ENCODE results near the gene HNRNPLL.
"Not testable (repeated sequence)": the region's sequence is repeated elsewhere in the genome, so short reads cannot be mapped to it uniquely, and the experiment has no call there.

HNRNPLL gene

DNA sequence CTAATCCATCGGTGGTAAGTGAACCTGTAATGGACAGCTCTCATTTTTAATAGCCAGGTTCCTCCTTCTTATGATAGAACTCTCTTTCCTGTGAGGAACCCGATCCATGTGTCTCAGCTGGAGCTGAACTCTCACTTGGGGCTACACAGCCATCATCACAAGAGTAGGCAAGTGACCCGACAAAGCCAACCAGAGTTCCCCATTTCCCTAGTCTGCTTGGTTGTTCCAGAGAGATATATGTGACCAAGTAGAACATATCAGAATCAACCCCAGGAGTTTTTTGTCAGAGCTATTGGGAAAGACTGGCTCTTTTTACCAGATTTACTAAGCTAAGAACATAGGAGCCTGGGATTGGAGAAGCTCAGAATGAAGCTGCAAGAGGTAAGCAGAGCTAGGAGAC lies 14.6 kb upstream of the HNRNPLL start:
- DNase-seq: no peak

DNA sequence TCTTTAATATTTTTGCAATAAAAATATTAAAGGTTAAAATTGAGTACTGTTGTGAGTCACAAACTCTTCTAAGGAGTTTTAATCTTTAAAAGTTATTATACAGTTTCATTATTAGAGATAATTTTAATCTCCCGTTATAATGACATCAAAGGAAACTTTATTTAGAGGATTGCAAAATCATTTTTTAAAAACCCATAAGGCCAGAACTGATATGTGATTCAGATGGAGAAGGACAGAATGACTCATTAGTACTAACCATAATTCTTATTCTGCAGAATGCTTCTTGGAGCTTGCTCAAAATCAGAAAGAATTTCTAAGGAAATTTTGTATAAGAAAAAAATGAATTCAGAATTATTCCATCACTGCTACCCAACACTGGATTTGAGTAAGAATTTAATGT lies 12.5 kb upstream of the HNRNPLL start:
- DNase-seq: no peak

DNA sequence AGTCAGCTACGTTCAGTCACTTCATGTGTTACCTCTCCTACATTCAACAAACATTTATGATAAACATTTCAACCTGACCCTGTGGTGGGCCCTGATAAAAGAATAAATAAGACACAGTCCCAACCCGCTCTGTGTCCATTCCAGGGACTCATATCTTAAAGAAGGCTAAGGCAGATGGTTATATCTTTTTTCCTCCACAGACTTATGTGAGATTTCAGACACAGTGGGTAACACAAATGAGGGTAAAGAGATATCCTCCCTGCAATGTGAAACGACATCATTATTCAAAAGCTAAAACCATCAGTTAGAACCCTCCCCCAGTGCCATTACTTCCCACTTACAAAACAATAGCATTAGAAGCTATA lies 11.1 kb upstream of the HNRNPLL start:
- DNase-seq: no peak

DNA sequence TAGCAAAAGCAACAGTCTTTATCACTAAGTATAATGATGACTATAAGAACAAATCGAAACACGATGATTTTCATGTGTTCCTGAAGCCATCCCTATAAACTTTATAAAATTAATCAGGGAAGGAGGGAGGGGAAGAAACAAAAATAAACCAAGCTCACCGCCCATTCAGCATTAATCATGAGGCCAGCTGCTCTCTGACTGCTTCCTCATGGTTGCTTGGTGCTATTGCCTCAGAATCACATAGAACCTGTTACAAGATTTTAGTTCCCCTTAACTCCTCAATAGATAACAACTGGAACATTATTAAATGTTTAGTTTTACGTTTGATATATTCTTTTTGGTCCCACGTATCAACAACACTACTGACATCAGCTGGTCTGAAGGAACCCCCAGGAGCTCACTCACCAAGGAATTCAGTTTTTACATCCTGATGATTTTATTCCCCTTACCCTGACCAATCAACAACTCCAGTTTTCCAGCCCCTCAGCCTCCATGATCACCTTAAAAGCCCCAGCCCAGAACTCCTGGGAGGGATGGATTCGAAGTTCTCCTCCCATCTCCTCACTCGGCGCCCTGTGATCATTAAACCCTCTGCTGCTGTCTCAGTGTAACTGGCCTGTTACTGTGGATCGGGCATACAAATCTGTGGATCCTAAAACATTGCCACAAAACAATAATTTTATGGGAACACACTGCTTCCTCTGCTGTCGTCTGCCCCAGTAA lies 10.6 kb upstream of the HNRNPLL start:
- no peak for DNase-seq

DNA sequence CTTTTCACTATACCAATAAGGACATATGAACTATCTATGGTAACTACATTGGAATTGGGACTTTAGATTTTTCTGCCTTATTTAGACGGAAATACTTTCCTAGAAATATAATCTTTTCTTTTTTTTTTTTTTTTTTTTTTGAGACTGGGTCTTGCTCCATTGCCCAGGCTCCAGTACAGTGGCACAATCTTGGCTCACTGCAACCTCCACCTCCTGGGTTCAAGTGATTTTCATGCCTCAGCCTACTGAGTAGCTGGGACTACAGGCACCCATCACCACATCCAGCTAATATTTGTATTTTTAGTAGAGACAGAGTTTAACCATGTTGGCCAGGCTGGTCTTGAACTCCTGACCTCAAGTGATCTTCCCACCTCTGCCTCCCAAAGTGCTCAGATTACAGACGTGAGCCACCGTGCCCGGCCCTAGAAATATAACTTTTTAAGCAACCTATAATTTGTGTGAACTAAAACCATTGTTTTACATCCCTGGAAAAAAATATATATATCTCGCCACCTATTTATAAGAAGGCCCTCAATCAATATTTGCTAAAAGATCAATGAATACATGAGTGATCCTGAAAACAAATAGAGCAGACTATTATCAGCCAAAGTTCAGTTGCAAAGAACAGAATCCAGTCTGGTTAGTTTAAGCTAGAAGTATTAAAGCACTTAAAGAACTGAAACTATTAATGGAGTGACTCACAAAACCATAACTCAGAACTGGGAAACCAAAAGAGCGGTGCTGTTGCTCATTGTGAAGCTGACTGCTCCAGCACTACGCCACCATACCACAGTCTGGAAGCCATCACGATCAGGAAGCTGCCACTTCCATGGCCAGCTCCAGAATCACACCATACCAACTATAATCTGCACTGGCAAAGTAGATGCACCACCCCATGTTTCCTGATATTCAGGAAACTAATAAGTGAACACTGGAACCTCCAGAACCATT lies 8.4 kb upstream of the HNRNPLL start:
- DNase-seq: no peak

DNA sequence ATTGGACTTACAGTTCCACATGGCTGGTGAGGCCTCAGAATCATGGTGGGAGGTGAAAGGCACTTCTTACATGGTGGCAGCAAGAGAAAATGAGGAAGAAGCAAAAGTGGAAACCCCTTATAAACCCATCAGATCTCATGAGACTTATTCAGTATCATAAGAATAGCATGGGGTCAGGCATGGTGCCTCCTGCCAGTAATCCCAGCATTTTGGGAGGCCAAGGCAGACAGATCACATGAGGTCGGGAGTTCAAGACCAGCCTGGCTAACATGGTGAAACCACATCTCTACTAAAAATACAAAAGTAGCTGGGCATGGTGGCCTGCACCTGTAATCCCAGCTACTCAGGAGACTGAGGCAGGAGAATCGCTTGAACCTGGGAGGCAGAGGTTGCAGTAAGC lies 6.5 kb upstream of the HNRNPLL start:
- not testable (repeated sequence) for DNase-seq

DNA sequence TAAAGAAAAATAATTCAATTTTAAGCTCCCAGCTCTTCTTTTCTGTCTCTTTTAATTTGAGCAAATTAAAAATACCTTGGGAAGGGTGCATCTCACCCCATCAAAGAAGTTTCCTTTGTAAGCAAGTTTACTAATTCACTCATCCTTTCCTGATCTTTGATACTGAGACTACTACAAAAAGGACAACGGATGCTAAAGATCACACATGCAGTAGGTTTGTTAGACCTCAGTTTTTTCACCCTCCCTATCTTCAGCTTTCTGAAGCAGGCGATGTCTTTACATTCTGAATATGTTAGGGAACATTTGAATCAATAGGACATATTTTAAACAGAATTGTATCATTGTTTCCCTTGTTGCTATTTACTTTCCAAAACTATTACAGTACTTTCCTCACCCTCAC lies 6.0 kb upstream of the HNRNPLL start:
- no peak for DNase-seq

DNA sequence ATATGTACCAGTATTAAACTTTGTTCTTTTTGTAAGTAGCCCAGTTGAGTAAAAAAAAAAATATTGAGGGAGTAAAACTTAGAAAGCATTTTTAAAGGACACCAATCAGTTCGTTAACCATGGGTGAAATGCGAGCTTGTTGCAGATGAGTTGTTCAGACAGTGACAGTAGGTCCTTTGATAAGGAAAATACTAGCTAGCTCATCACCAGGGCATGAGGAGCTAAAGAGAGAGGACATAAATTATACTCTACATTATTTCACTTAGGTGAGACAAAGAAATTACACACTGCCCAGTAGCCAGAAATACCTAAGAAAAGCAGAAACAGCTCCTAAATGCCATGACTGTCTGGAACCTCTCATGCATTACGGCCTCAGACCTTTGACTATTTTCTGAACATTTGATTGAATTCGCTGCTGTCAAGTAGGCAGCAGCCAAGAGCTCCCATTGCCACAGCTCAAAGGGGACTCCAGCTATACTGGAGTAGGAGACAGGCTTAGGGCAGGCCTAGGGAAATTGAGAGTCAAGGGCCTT lies 2.6 kb upstream of the HNRNPLL start:
- DNase-seq: no peak

DNA sequence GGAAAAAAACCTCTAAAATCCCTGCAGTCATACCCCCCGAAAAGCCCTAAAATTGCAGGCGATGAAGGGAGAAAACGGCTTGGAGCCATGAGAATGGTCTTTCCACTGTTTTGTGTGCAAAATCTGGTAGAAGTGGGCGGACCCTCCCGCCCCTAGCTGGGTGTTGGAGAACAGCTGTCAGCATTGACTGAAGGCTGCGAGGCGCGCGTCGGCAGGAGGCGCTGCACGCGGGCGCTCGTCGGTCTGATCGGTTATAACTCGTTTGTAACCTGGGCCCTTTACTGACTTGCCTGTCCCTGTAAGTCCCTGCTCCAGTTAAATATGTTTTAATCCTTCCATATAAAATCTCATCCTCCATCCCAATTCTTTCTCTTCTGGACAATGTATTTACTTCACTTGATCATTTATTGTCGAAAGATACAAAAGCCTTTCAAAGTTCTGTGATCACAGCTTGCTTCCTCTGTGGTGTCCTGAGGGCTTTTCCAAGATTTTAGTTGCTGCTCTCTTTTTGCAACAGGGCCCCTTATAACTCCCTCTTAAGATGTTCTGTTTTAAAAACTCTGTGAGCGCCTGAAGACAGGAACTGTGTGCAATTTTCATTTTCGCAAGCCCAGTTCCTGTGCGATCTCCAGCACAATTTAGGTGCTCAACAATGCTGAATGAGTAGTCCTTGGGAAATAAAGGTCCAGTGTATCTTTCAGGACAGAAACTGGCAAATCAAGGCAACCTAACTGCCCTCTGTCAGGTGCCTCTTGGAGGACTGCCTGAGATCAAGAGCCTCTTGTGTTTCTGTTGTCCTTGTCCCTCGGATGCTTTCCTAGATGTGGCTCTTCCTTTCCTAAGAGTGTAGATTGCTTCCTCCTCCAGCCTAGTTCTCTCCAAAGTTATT lies 918 bp upstream of the HNRNPLL start:
- DNase-seq: peak; percentile 86

DNA sequence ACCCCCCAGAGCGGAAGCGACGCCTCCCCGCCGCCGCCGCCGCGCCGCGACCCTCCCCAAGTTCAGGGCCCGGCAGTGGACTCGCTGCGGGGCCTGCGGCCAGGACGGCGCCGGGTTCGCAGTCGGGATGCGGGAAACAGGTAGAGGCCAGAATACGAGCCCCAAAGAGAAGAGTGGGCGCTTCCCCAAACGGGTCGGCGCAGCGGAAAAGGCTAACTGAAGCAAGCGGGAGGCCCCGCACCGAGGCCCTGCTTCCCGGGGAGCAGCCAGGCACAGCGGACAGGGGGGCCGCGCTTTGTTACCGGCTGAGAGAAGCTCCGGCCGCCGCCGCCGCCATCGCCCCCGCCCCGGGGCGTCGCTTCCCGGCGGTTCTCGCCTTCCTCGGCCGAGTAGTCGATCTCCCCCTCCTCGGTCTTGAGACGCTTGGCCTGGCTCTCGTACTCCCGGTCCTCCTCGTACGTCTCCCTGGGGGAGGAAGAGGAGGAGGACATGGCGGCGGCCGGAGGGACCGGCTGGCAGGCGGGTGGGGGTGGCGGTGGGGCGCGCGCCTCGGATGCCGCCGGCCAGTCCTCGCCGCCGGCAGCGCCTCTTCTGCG lies 494 bp downstream of the HNRNPLL start:
- DNase-seq: peak; percentile 71

DNA sequence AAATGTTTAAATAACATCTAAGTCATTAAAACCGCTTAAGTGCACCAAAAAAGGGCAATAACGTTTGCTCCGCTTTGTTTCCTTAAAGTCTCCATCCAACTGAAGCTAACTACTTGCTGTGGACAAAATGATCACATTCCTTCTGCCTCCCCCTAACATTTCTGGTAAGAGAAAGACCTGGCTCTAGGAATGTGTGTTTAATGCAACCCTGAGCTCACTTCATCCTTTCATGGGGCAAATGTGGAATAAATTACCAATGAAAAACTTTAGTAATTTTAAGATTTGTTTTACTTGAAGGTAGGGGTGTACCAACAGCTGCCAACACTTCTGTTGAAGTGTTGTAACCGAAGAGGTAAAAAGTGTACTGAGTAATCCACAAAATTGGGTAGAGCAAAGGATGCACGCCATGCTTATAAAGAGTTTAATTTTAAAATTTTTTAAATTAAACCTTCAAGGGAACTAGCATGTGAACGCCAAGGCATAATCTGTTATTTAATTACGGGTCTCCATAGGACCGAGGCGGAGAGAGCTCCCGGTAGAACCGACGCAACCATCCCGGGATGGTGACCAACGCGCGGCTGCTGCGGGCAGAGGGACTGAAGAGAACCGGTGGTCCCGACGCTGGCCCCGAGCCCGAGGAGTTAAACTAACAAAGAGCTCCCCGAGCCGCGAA lies 1.1 kb downstream of the HNRNPLL start:
- no peak for DNase-seq

DNA sequence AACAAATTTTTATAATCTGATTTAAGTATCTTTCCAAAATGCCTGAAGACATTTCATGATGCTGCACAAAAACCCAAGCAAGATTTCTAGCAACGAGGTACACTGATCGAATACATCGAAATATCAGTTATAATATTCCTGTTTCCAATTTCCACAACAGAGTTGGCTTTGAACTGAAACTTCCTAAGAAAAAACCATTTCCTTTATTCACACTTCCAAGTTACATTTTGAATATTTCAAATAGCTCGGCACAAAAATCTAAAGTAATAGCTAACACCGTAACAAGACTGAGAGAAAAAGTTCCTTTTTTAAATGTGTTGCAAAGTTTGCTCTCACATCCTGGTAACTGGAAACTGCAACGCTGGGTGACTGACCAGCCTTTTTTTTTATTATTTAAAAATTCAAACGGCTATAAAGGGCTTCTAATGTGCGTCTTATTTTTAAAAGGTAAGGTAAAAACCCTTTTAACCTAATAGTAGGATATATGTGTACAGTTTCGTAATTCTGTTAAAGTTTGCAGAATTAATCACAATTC lies 1.7 kb downstream of the HNRNPLL start:
- DNase-seq: no peak

DNA sequence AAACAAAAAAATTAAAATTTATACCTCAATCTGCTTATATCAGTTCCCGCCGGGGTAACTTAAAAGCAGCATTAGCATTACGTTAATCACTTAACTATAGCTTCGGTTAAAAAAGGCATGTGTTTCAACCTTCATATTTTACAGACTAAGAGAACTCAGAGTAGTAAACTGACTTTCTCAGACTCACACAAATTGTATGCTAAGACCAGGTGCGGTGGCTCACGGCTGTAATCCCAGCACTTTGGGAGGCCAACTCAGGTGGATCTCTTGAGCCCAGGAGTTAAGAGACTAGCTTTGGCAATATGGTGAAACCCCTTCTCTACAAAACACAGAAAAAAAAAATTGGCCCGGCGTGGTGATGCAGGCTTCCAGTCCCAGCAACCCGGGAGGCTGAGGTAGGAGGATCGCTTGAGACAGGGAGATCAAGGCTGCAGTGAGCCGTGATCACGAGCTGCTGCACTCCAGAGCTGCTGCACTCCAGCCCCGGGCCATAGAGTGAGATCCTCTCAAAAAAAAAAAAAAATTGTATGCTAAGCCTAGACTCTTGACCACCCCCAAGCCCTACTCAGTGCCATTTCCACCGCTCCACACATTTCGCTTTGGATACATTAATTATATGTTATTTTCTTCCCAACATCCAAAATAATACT lies 2.4 kb downstream of the HNRNPLL start:
- no peak for DNase-seq

DNA sequence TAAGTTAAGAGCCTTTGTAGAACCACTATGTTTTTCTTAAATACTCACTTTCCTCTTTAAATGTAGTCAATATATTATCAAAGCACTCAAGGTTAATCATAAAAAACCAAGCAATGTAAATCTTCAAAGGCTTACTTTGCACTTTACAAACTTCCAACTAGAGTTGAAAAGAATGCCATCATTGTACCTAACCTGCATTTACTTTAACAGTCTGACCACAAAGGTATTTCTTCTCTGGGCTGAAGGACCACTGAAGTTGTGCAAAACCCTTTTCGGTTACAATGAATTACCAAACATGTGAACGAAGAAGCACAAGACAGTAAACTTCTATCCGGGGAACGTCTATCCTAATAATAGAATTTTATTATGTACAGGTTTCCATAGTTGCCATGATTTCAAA lies 3.0 kb downstream of the HNRNPLL start:
- no peak for DNase-seq

DNA sequence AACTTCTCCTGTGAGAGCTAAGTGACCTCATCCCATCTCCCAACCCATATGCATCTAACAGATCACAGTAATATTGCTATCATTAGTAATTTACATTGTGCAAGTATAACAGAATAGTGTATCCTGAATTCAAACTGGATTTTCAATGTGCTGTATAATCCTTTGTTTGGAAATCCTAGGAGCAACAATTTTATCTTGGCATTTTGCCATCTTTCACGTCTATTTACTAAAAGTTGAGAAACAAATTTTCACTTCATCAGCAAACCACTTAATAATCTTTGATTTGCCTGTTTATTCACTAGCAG lies 3.8 kb downstream of the HNRNPLL start:
- no peak for DNase-seq

DNA sequence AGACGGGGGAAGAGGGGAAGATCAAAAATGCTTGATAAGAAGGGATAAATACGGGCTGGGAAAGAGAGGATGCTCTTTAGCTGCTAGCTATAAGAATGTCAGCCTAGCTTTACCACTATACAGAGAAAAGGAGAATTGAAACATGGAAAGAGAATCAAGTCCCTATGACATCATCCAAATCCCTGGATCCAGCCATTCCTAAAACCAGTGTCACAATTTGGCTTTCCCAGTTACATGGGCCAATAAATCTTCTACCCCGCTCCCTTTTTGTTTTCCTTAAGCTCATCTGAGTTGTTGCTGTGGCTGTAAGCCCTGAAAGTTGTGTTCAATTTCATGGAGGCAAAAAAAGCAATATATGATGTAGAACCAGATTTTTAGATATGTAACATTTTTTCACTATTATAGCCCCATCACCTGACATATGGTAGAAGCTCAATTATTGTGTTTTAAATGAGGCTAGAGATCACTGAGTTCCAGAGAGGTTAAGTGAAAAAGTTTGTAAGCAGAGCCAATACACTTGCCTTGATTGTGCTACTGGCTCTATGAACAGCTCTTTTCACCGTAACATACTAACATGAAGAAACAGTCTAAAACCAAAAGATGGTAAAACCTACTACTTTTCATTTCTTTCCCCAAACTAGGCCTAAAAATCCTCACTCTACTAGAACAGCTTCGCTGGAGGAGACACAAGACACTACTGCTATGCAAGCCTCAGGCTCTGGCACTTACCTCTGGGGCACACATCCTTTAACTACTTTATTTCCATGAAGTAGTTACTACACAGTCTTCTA lies 4.3 kb downstream of the HNRNPLL start:
- DNase-seq: no peak

DNA sequence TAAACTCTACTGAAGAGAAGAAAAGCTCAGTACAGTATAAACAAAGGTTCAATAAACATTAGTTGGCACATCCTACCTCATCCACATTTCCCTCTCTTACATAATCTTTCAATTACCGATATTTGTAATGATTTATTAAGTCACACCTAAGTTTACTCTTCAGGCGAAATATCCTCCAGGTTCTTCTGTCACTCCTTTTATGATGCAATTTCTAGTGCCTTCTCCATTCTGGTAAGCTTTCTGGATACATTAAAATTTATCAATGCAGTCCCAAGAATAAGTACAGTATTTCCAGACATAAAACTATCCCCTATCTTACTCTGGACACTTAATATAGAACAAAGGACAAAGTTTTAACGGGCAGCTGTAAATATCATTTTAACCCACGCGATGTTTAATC lies 5.6 kb downstream of the HNRNPLL start:
- no peak for DNase-seq

DNA sequence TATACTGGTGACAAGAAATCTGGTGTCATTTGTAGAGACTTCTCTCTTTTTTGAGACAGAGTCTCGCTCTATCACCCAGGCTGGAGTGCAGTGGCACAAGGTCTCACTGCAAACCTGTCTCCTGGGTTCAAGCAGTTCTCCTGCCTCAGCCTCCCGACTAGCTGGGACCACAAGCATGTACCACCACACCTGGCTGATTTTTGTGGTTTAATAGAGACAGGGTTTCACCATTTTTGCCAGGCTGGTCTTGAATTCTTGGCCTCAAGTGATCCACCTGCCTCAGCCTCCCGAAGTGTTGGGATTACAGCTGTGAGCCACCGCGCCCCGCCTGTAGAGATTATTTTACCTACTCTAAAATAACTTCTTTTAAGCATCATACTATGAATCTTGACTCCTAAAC lies 6.5 kb downstream of the HNRNPLL start:
- no peak for DNase-seq

DNA sequence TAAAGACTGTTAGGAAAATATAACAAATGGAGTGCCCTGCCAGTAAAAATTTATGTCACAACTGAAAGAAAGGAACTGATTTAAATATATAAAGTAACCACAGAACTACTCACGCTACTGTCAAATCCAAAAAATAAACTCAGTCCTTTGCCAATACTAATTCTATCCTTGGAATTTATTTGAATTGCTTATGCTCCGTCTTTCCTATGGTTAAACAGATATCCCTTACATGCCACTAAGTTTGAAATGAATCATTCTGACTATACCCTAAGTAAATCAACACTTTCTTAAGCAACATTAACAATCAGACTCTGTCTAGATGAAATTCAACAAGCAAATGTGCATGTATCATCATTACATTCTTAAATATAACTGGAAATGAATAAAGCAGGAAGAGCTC lies 9.8 kb downstream of the HNRNPLL start:
- DNase-seq: no peak

DNA sequence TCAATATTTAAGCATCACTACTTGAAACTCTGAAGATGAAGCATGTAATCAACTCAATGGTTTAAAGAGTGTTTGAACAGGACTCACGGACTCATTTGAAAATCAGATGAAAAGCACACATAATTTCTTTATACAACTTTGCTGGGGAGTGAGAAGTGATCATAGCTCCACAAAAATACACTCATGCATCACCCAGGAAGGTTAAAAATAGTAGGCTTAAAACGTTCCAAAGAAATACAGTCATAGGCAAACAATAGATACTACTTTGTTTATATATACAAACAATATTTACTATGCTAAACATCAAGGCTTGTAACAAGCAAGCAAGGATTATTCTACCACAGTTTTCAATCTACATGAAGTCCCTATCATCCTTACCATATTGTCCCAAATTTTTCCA lies 11.6 kb downstream of the HNRNPLL start:
- no peak for DNase-seq

DNA sequence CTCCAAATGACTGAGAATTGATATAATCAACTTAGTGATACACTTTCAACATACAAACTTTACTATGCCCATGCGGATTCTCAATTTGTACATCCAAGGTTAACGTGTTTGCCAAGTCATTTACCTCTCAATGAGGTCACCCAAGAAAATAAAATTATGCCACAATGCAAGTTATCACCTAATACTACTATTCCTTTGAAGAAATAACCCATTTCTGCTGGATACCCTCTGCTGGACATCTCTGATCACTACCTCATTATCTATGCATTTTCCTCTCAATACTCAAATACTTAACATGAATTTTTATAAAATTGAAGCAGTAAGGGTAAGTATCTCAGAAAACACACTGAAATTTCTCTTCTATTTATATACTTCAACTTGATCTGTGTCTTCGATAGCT lies 12.7 kb downstream of the HNRNPLL start:
- no peak for DNase-seq

All from left hindlimb (tissue), 1 donor.